H1 (cell line): Measurements from ENCODE around the gene DBET. TPM values are rescaled to one million over a fixed set of nuclear protein-coding genes. Genes with fewer than 3 reads are reported as not detected.

Experiments
- CTCF ChIA-PET: fragments of 300-600 bp; sonication (Branson Sonifier 250); formaldehyde crosslinking; loops from one replicate; lab custom pipeline; 2021; ENCODE audit not compliant: partially characterized antibody; lab: Charles Lee
- POLR2A ChIA-PET: fragments of 300-600 bp; sonication (Branson Sonifier 250); formaldehyde crosslinking; loops from one replicate; lab custom pipeline; 2021; ENCODE audit warnings: inconsistent platforms; ENCODE audit not compliant: partially characterized antibody; lab: Charles Lee
- DNase-seq, 2 experiments: peaks; one replicate each; pipeline versions ENCODE4 v3.0.0 to v3.0.0-alpha.2; 2010 to 2022; ENCODE audit warnings: low spot score in 2 of 2, low read depth in 1 of 2, mixed read lengths in 1 of 2
- FAIRE-seq: peaks from 2 replicates; lab custom pipeline; 2011; peaks lifted over from hg19 to GRCh38; lab: Jason Lieb, UNC
- H2AFZ ChIP-seq: 2 replicates; pipeline ENCODE4 v1.8.1; 2012; ENCODE audit warnings: low read length, inconsistent platforms
- H2AK5ac ChIP-seq: 2 replicates; pipeline ENCODE4 v1.6.1; 2013; ENCODE audit warnings: low read depth, low read length
- H2BK120ac ChIP-seq: replicated peaks from 2 replicates; pipeline ENCODE3; 2013; ENCODE audit warnings: low read depth, low read length, inconsistent platforms
- H2BK12ac ChIP-seq: 2 replicates; pipeline ENCODE4 v1.6.1; 2013; ENCODE audit warnings: low read depth, low read length
- H2BK15ac ChIP-seq: 2 replicates; pipeline ENCODE4 v1.6.1; 2013; ENCODE audit warnings: low read length
- H2BK20ac ChIP-seq: 2 replicates; pipeline ENCODE4 v1.6.1; 2013; ENCODE audit warnings: low read length
- H2BK5ac ChIP-seq: 2 replicates; pipeline ENCODE4 v1.6.1; 2013; ENCODE audit warnings: low read depth, low read length
- H3K14ac ChIP-seq: 2 replicates; pipeline ENCODE4 v1.6.1; 2013; ENCODE audit warnings: inconsistent platforms; ENCODE audit not compliant: insufficient read length
- H3K18ac ChIP-seq: 2 replicates; pipeline ENCODE4 v1.6.1; 2013; ENCODE audit warnings: low read length; ENCODE audit errors: extremely low read depth
- H3K23ac ChIP-seq: 2 replicates; pipeline ENCODE4 v1.6.1; 2013; ENCODE audit warnings: inconsistent platforms; ENCODE audit not compliant: insufficient read length
- H3K23me2 ChIP-seq: 2 replicates; pipeline ENCODE4 v1.6.1; 2013; ENCODE audit warnings: low read depth, low read length
- H3K27ac ChIP-seq: 2 replicates; pipeline ENCODE4 v1.6.1; 2011; ENCODE audit warnings: low read depth, low read length, inconsistent platforms
- H3K27me3 ChIP-seq, 4 experiments: replicated peaks in 1 of 4; 1 replicate in 1 of 4; 2 replicates in 3 of 4; pipeline versions ENCODE4 v1.6.1 to v1.8.1; 2011 to 2013; ENCODE audit warnings: low read length in 3 of 4, mild to moderate bottlenecking in 3 of 4, inconsistent platforms in 2 of 4, mixed read lengths in 2 of 4, moderate library complexity in 1 of 4; ENCODE audit not compliant: control insufficient read depth in 3 of 4, insufficient read depth in 3 of 4; ENCODE audit errors: extremely low read depth in 1 of 4
- H3K36me3 ChIP-seq, 4 experiments: 2 replicates each; pipeline versions ENCODE4 v1.6.1 to v1.8.1; 2011 to 2013; ENCODE audit warnings: mild to moderate bottlenecking in 4 of 4, low read length in 3 of 4, moderate library complexity in 2 of 4, control low read depth in 1 of 4, inconsistent platforms in 1 of 4; ENCODE audit not compliant: insufficient read depth in 4 of 4, control insufficient read depth in 2 of 4
- H3K4ac ChIP-seq: replicated peaks from 2 replicates; pipeline ENCODE3; 2013; ENCODE audit warnings: low read length, low read depth, mixed read lengths, inconsistent platforms; ENCODE audit not compliant: insufficient read length
- H3K4me1 ChIP-seq, 4 experiments: replicated peaks in 1 of 4; 1 replicate in 1 of 4; 2 replicates in 3 of 4; pipeline versions ENCODE4 v1.6.1 to v1.8.1; 2011 to 2013; ENCODE audit warnings: low read length in 3 of 4, inconsistent platforms in 2 of 4, mixed read lengths in 1 of 4; ENCODE audit not compliant: insufficient read depth in 4 of 4, control insufficient read depth in 3 of 4
- H3K4me2 ChIP-seq, 2 experiments: 2 replicates each; pipeline versions ENCODE4 v1.6.1 to v1.8.1; 2011 to 2013; ENCODE audit warnings: low read depth in 2 of 2, low read length in 2 of 2, control low read depth in 1 of 2, inconsistent platforms in 1 of 2, mild to moderate bottlenecking in 1 of 2; ENCODE audit not compliant: insufficient read depth in 1 of 2
- H3K4me3 ChIP-seq, 4 experiments: fragments of 200-600, 300-600 bp in 1 of 4; sonication (generic), shearing (Covaris generic), sonication (Bioruptor Twin) in 1 of 4; 2 replicates each; pipeline versions ENCODE4 v1.5.1 to v1.8.1; 2011 to 2016; ENCODE audit warnings: low read length in 4 of 4, low read depth in 3 of 4, control low read depth in 2 of 4, inconsistent platforms in 2 of 4, mild to moderate bottlenecking in 2 of 4, mixed read lengths in 1 of 4, moderate library complexity in 1 of 4; ENCODE audit not compliant: insufficient read depth in 2 of 4; ENCODE audit errors: extremely low read depth in 1 of 4
- H3K56ac ChIP-seq: replicated peaks from 2 replicates; pipeline ENCODE3; 2013; ENCODE audit warnings: low read depth, mild to moderate bottlenecking, mixed read lengths, low read length, inconsistent platforms; ENCODE audit not compliant: insufficient read length
- H3K79me1 ChIP-seq: 2 replicates; pipeline ENCODE4 v1.6.1; 2013; ENCODE audit warnings: low read depth, low read length, control low read depth
- H3K79me2 ChIP-seq, 2 experiments: 2 replicates each; pipeline versions ENCODE4 v1.6.1 to v1.8.1; 2012 to 2013; ENCODE audit warnings: low read length in 2 of 2, mild to moderate bottlenecking in 2 of 2, inconsistent platforms in 1 of 2; ENCODE audit not compliant: insufficient read depth in 2 of 2, control insufficient read depth in 1 of 2
- H3K9ac ChIP-seq, 4 experiments: replicated peaks in 1 of 4; 1 replicate in 1 of 4; 2 replicates in 3 of 4; pipeline versions ENCODE4 v1.6.1 to v1.8.1; 2011 to 2013; ENCODE audit warnings: low read depth in 3 of 4, low read length in 3 of 4, control low read depth in 2 of 4, mild to moderate bottlenecking in 2 of 4, moderate library complexity in 2 of 4, inconsistent platforms in 1 of 4; ENCODE audit errors: extremely low read depth in 1 of 4
- H3K9me3 ChIP-seq, 2 experiments: 2 replicates each; pipeline versions ENCODE4 v1.6.1 to v1.8.1; 2012 to 2013; ENCODE audit warnings: mild to moderate bottlenecking in 2 of 2, moderate library complexity in 2 of 2, control low read depth in 1 of 2, inconsistent platforms in 1 of 2, low read depth in 1 of 2, low read length in 1 of 2, mixed read lengths in 1 of 2; ENCODE audit not compliant: insufficient read depth in 2 of 2
- H4K20me1 ChIP-seq, 2 experiments: replicated peaks in 1 of 2; 2 replicates each; pipeline versions ENCODE3 to v1.8.1; 2011 to 2013; ENCODE audit warnings: inconsistent platforms in 2 of 2, low read length in 2 of 2, mild to moderate bottlenecking in 1 of 2; ENCODE audit not compliant: insufficient read depth in 2 of 2, control insufficient read depth in 1 of 2
- H4K5ac ChIP-seq: 2 replicates; pipeline ENCODE4 v1.6.1; 2013; ENCODE audit warnings: low read length, low read depth, mixed read lengths, inconsistent platforms; ENCODE audit not compliant: insufficient read length
- H4K8ac ChIP-seq: 2 replicates; pipeline ENCODE4 v1.8.0; 2013; ENCODE audit warnings: mild to moderate bottlenecking, moderate library complexity, low read length, inconsistent platforms; ENCODE audit not compliant: insufficient read depth; ENCODE audit errors: extremely low read depth
- H4K91ac ChIP-seq: replicated peaks from 2 replicates; pipeline ENCODE3; 2013; ENCODE audit warnings: low read length, mixed read lengths, inconsistent platforms; ENCODE audit not compliant: insufficient read length
- CBX8 ChIP-seq: fragments of 300-800, 300-1000 bp; sonication (generic); IDR thresholded peaks from 2 replicates; pipeline ENCODE4 v1.7.1; 2016; ENCODE audit warnings: low read depth, low read length, borderline replicate concordance
- E2F6 ChIP-seq: IDR thresholded peaks from 2 replicates; pipeline ENCODE4 v1.6.1; 2012; ENCODE audit warnings: inconsistent platforms
- EZH2 ChIP-seq: fragments of 200-600 bp; sonication (generic); IDR thresholded peaks from 2 replicates; pipeline ENCODE4 v1.7.1; 2012; ENCODE audit warnings: low read depth, mild to moderate bottlenecking, moderate library complexity, low read length, inconsistent platforms; ENCODE audit not compliant: severe bottlenecking
- GABPA ChIP-seq: IDR thresholded peaks from 2 replicates; pipeline ENCODE4 v1.6.1; 2011; ENCODE audit warnings: mild to moderate bottlenecking, low read length, moderate library complexity, borderline replicate concordance; ENCODE audit not compliant: insufficient read depth
- HDAC2 ChIP-seq, 2 experiments: fragments of 300-600 bp in 1 of 2; sonication (generic) in 1 of 2; IDR thresholded peaks; 2 replicates each; pipeline ENCODE4 v1.6.1; 2011 to 2012; ENCODE audit warnings: low read depth in 2 of 2, low read length in 2 of 2, mild to moderate bottlenecking in 2 of 2, moderate library complexity in 2 of 2, borderline replicate concordance in 1 of 2, inconsistent platforms in 1 of 2
- KDM4A ChIP-seq: IDR thresholded peaks from one replicate; pipeline ENCODE4 v1.7.1; 2012; ENCODE audit warnings: low read depth, mild to moderate bottlenecking, moderate library complexity, low read length, inconsistent platforms; ENCODE audit not compliant: severe bottlenecking
- SIN3A ChIP-seq, 2 experiments: IDR thresholded peaks in 1 of 2; conservative IDR thresholded peaks in 1 of 2; 2 replicates each; pipeline ENCODE4 v1.6.1; 2011 to 2012; ENCODE audit warnings: low read length in 2 of 2, improper control_type of control experiment in 1 of 2, low read depth in 1 of 2, mild to moderate bottlenecking in 1 of 2
- SUZ12 ChIP-seq: fragments of 200-600 bp; sonication (generic); IDR thresholded peaks from 2 replicates; pipeline ENCODE4 v1.6.1; 2012; ENCODE audit warnings: mild to moderate bottlenecking, inconsistent platforms, low read length, moderate library complexity, mixed read lengths
- WGBS, 2 experiments: shearing (Covaris generic) in 1 of 2; methylation state at CpG; one replicate each; pipeline versions ENCODE4 v1.1.6 to v1.1.7; 2013 to 2015; ENCODE audit warnings: low lambda C conversion rate in 2 of 2, mixed read lengths in 2 of 2, inconsistent platforms in 1 of 2, low coverage in 1 of 2, missing lambda C conversion rate in 1 of 2; ENCODE audit not compliant: insufficient replicate concordance in 2 of 2, insufficient coverage in 1 of 2, insufficient read length in 1 of 2; ENCODE audit errors: extremely low coverage in 1 of 2, missing lambda C conversion rate in 1 of 2; 5-methylcytosine and 5-hydroxymethylcytosine counted together
- polyA plus RNA-seq, 7 experiments: library from polyadenylated mRNA; depleted of rRNA in 3 of 7; stranded (reverse) in 5 of 7; unstranded in 2 of 7; fragments of >200 nt in 5 of 7; fragments of 200-250 nt in 2 of 7; gene quantifications; 1 replicate in 5 of 7; 2 replicates in 1 of 7; 4 replicates in 1 of 7; pipeline versions ENCODE4 v1.2.1 to v1.2.3, GENCODE V29; 2011 to 2013; ENCODE audit warnings: missing spikeins in 2 of 7, mixed read lengths in 2 of 7
- total RNA-seq: library from RNA; stranded (reverse); fragmentation: NEBNext Ultra II Directional; extraction: Animal tissue kit (Norgen Biotek cat#: 25700); gene quantifications from 2 replicates; pipeline ENCODE4 v1.2.1, GENCODE V29; 2021

The DBET gene
- total and polyA plus RNA-seq, 2 of the 8 experiments (the other 6 are each of a cell fraction or from before 2014, with no cell fraction given), result not detected

GRCh38 chr4:190019023-190019858 lies 45.1 kb upstream of the DBET start:
- H3K79me1 ChIP-seq, result no peaks in the 10 kb centered on the region
- peaks cover 3 to 5% of the 10 kb centered on the region in 2 experiments for H4K20me1 ChIP-seq
- no peak overlapping the region for H2BK15ac ChIP-seq
- H3K4ac ChIP-seq, result no peak overlapping the region
- peak overlapping the region in 2 of 4 experiments; percentile 1 to 55; a peak in 4 of 8 replicates for H3K4me3 ChIP-seq
- POLR2A ChIA-PET, result no interaction called here
- H2BK120ac ChIP-seq, result no peak overlapping the region
- no peak overlapping the region; the same call in 1 of the 2 replicates for H3K18ac ChIP-seq
- peaks cover 5 to 31% (median 16%) of the 10 kb centered on the region in 4 experiments for H3K4me1 ChIP-seq
- peak overlapping the region; percentile 62 to 91 for H3K4me2 ChIP-seq
- H3K14ac ChIP-seq, result no peak overlapping the region
- TF ChIP-seq KDM4A, result peak; percentile 57
- TF ChIP-seq SIN3A (conservative IDR thresholded peaks at IDR 0.05 in 1 of 2, IDR thresholded peaks at IDR 0.05 in 1 of 2; ENCODE audit: low read depth in 1 of 2, low read length in 2 of 2), result no peak
- 0 out of 2 replicates have a peak, but pooled peaks have one; percentile 18 for TF ChIP-seq E2F6
- peak; percentile 99; the same call in 1 of the 2 replicates for TF ChIP-seq CBX8
- TF ChIP-seq GABPA, result 0 out of 2 replicates have a peak, but pooled peaks have one; percentile 8
- peak; percentile 62 for TF ChIP-seq SUZ12
- TF ChIP-seq HDAC2 (IDR thresholded peaks at IDR 0.05; ENCODE audit: borderline replicate concordance in 1 of 2, low read depth in 2 of 2, low read length in 2 of 2), result no peak
- peak; percentile 55 for TF ChIP-seq EZH2
- H4K8ac ChIP-seq, result peak overlapping the region; percentile 29; the same call in 1 of the 2 replicates
- CTCF ChIA-PET, result no interaction called here
- no peaks in the 10 kb centered on the region for H3K79me2 ChIP-seq
- H4K91ac ChIP-seq, result no peak overlapping the region
- H3K9ac ChIP-seq, result no peak overlapping the region
- peaks cover 0 to 4% (median 0%) of the 10 kb centered on the region in 4 experiments; a peak in 1 of 8 replicates for H3K36me3 ChIP-seq
- H3K27me3 ChIP-seq, result peaks cover 70 to 86% (median 77%) of the 10 kb centered on the region in 4 experiments; a peak in 6 of 7 replicates
- DNase-seq (peak in 1 of 2 experiments; percentile 68), FAIRE-seq (no peak)
- no peak overlapping the region for H2BK5ac ChIP-seq
- H3K23me2 ChIP-seq, result peaks cover 3% of the 10 kb centered on the region; the same call in 1 of the 2 replicates
- no peak overlapping the region for H2BK12ac ChIP-seq
- WGBS, 2 experiments, result 8% methylated on average over 31 of the region's 57 CpGs; no CpG with 5 or more reads in 1 of the 2 experiments
- 0 out of 2 replicates have a peak overlapping the region, but pooled peaks have one; percentile 24 for H2AFZ ChIP-seq
- no peak overlapping the region for H2AK5ac ChIP-seq
- no peak overlapping the region for H3K23ac ChIP-seq
- peaks cover 0 to 3% of the 10 kb centered on the region in 2 experiments; a peak in 1 of 4 replicates for H3K9me3 ChIP-seq
- no peak overlapping the region for H3K27ac ChIP-seq
- no peak overlapping the region for H2BK20ac ChIP-seq
- no peak overlapping the region for H4K5ac ChIP-seq
- H3K56ac ChIP-seq, result no peak overlapping the region
